Spleen (tissue), 11 donors: ENCODE data around the gene SLC8B1. TPM values are rescaled to one million over a fixed set of nuclear protein-coding genes. Genes with fewer than 3 reads are reported as not detected.

Source experiments
- DNase-seq: peaks from one replicate; pipeline ENCODE4 v3.0.0-alpha.2; 2020
- H3K27ac ChIP-seq, 8 donors: fragments of 200-600 bp; sonication (generic) in 7 of 8; 1 replicate in 4 of 8; 2 replicates in 4 of 8; pipeline versions ENCODE4 v1.5.0 to v1.8.0; 2016 to 2021; ENCODE audit warnings: inconsistent platforms in 4 of 8, mild to moderate bottlenecking in 4 of 8, moderate library complexity in 1 of 8
- H3K27me3 ChIP-seq, 7 donors: fragments of 200-600 bp; sonication (generic) in 6 of 7; replicated peaks in 1 of 7; 1 replicate in 4 of 7; 2 replicates in 3 of 7; pipeline versions ENCODE4 v1.5.0 to v1.8.0; 2016 to 2021; ENCODE audit warnings: inconsistent platforms in 3 of 7, mild to moderate bottlenecking in 1 of 7
- H3K36me3 ChIP-seq, 6 donors: fragments of 200-600 bp; sonication (generic) in 5 of 6; 1 replicate in 4 of 6; 2 replicates in 2 of 6; pipeline versions ENCODE4 v1.5.0 to v1.8.0; 2016 to 2021; ENCODE audit warnings: inconsistent platforms in 2 of 6
- H3K4me1 ChIP-seq, 6 donors: fragments of 200-600 bp; sonication (generic) in 5 of 6; 1 replicate in 3 of 6; 2 replicates in 3 of 6; pipeline versions ENCODE4 v1.5.0 to v1.8.0; 2016 to 2021; ENCODE audit warnings: inconsistent platforms in 3 of 6
- H3K4me3 ChIP-seq, 8 donors: fragments of 200-600 bp; sonication (generic) in 7 of 8; 1 replicate in 4 of 8; 2 replicates in 4 of 8; pipeline versions ENCODE4 v1.5.0 to v1.8.0; 2016 to 2021; ENCODE audit warnings: inconsistent platforms in 4 of 8, mild to moderate bottlenecking in 4 of 8, moderate library complexity in 2 of 8
- H3K9me3 ChIP-seq, 8 donors: fragments of 200-600 bp; sonication (generic) in 7 of 8; 1 replicate in 4 of 8; 2 replicates in 4 of 8; pipeline versions ENCODE4 v1.5.0 to v1.8.0; 2016 to 2021; ENCODE audit warnings: inconsistent platforms in 4 of 8
- POLR2A ChIP-seq, 3 donors: fragments of 450-650 bp; IDR thresholded peaks; one replicate each; pipeline ENCODE4 v1.5.1; 2017; ENCODE audit warnings: antibody characterized with exemption in 3 of 3, mild to moderate bottlenecking in 1 of 3
- POLR2AphosphoS5 ChIP-seq, 3 donors: sonication (generic); formaldehyde crosslinking; IDR thresholded peaks; one replicate each; pipeline ENCODE4 v1.5.1; 2017; ENCODE audit warnings: antibody characterized with exemption in 3 of 3
- WGBS, 5 donors: extraction: QIAGEN DNeasy Blood & Tissue Kit in 3 of 5; methylation state at CpG; one replicate each; pipeline versions ENCODE4 v1.1.5 to v1.1.7; 2013 to 2018; 5-methylcytosine and 5-hydroxymethylcytosine counted together
- intact Hi-C: fragments of 100-400 bp; cut with DNase I; formaldehyde crosslinking; loops from one replicate; pipeline ENCODE4 v1.15.0; 2023; ENCODE audit warnings: low total_unique reads
- polyA plus RNA-seq, 3 donors: library from polyadenylated mRNA; stranded (reverse); fragments of 200-250 nt; gene quantifications; one replicate each; pipeline ENCODE4 v1.2.1, GENCODE V29; 2013
- total RNA-seq, 7 donors: library from RNA; depleted of rRNA in 3 of 7; stranded (reverse); fragments of >200 nt in 3 of 7; fragmentation: NEBNext Ultra II Directional in 4 of 7; extraction: Animal tissue kit (Norgen Biotek cat#: 25700) in 4 of 7; gene quantifications; one replicate each; pipeline versions ENCODE4 v1.1.0 to v1.2.1, GENCODE V29; 2016 to 2021
- TF ChIP-seq, protein P1 (sequence below), 11 experiments: fragments of 200-600 bp in 7 of 11; fragments of 450-650 bp in 4 of 11; sonication (generic) in 4 of 11; IDR thresholded peaks in 8 of 11; conservative IDR thresholded peaks in 3 of 11; 1 replicate in 7 of 11; 2 replicates in 4 of 11; pipeline versions ENCODE4 v1.4.0 to v1.8.0; 2016 to 2021; ENCODE audit warnings: antibody characterized with exemption in 11 of 11, inconsistent platforms in 4 of 11, mild to moderate bottlenecking in 1 of 11
- donor health status: healthy with polysubstance abuse.
- donor health status: DM: no; HTN: no; CAD: no; lungs with moderate emphysema.
- donor health status: DM: no; HTN: no; CAD: no.
- donor health status: Bipolar disorder and iron deficiency.
- donor health status: healthy.
- donor health status: DM: no; HTN: no; CAD: no.
- donor health status: DM: yes; HTN: yes; CAD: no.

SLC8B1 gene
- total and polyA plus RNA-seq, 10 donors: 15.0 to 126 (median 71.1) TPM

DNA sequence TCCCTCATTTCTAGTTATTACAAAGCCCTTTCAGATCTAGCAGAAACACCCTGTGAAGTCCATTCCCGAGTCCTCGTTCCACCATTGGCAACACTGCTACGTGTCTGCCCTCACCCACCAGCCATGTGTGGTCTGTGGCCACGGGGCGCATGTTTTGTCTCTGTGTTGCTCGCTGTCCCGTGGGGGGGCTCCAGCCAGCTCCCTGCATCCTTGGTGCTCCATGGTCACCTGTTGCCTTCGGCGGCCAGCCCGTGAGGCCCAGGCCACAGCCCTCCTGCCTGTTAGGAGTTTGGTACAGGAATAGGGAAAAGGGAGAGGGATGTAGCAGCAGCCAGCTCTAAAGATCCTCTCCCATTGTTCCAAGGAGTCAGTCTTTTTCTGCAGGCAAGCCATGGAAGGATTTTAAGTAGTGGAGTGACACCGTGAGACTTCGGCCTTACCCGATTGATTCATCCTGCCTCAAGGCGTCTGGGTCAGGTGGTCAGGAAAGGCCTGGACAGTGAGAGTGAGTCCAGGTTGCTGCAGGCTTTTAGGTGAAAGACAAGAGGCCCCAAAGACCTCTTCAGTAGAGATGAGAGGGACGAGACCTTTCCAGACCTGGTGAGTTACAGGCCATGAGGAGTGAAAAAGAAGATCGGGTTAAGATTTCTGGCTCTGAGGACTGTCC lies 83.4 kb downstream of the SLC8B1 start:
- Histone ChIP-seq H3K4me3 (no peak overlapping the region), H3K27ac (no peak overlapping the region), H3K36me3 (peaks cover 0 to 77% (median 27%) of the 10 kb centered on the region in 6 donors), H3K4me1 (peaks cover 6 to 14% (median 9%) of the 10 kb centered on the region in 6 donors), H3K27me3 (no peaks in the 10 kb centered on the region), H3K9me3 (peaks cover 0 to 24% (median 19%) of the 10 kb centered on the region in 8 donors)
- intact Hi-C loops: no loop called here
- DNase-seq: no peak
- TF ChIP-seq POLR2AphosphoS5 (IDR thresholded peaks at IDR 0.05) (no peak), POLR2A (IDR thresholded peaks at IDR 0.05) (no peak)
- TF ChIP-seq, protein P1, sequence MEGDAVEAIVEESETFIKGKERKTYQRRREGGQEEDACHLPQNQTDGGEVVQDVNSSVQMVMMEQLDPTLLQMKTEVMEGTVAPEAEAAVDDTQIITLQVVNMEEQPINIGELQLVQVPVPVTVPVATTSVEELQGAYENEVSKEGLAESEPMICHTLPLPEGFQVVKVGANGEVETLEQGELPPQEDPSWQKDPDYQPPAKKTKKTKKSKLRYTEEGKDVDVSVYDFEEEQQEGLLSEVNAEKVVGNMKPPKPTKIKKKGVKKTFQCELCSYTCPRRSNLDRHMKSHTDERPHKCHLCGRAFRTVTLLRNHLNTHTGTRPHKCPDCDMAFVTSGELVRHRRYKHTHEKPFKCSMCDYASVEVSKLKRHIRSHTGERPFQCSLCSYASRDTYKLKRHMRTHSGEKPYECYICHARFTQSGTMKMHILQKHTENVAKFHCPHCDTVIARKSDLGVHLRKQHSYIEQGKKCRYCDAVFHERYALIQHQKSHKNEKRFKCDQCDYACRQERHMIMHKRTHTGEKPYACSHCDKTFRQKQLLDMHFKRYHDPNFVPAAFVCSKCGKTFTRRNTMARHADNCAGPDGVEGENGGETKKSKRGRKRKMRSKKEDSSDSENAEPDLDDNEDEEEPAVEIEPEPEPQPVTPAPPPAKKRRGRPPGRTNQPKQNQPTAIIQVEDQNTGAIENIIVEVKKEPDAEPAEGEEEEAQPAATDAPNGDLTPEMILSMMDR (IDR thresholded peaks at IDR 0.05 in 8 of 11, conservative IDR thresholded peaks at IDR 0.05 in 3 of 11): no peak
- WGBS, 5 donors: 94 to 97% (median 96%) methylated on average over 16 of the region's 16 CpGs

GRCh38 chr12:113250045-113250444 lies 84.9 kb downstream of the SLC8B1 start:
- no peaks in the 10 kb centered on the region for H3K27me3 ChIP-seq
- H3K36me3 ChIP-seq: peaks cover 0 to 86% (median 29%) of the 10 kb centered on the region in 6 donors
- H3K27ac ChIP-seq: no peak overlapping the region
- 86 to 97% (median 93%) methylated on average over 6 of the region's 6 CpGs for WGBS, 5 donors
- TF ChIP-seq POLR2AphosphoS5 (IDR thresholded peaks at IDR 0.05) (no peak), POLR2A (IDR thresholded peaks at IDR 0.05) (no peak)
- TF ChIP-seq, protein P1 (IDR thresholded peaks at IDR 0.05 in 8 of 11, conservative IDR thresholded peaks at IDR 0.05 in 3 of 11): no peak
- no peak overlapping the region for H3K4me3 ChIP-seq
- peaks cover 0 to 24% (median 19%) of the 10 kb centered on the region in 8 donors for H3K9me3 ChIP-seq
- peaks cover 10 to 26% (median 21%) of the 10 kb centered on the region in 6 donors for H3K4me1 ChIP-seq
- intact Hi-C loops: no loop called here
- DNase-seq: peak; percentile 41

DNA sequence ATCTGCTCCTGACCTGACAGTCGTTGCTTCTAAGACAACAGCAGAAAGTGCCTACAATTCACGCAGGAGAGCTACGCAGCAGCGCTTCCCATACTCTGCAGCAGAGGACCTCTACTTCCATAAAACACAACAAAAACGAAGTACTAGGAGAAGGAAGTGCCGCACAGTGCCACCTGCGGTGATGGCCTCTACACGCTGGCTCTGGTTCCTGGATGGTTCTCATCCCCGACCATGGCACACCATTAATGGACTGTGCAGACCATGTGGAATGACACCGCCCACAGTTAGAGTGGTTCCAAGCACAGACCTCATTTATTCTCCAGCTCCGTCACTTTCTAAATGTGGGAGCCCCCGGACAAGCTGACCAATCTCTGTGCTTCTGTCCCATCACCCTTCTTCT lies 85.4 kb downstream of the SLC8B1 start:
- Histone ChIP-seq H3K27ac (no peak overlapping the region), H3K4me3 (no peak overlapping the region), H3K9me3 (peaks cover 0 to 23% (median 19%) of the 10 kb centered on the region in 8 donors), H3K4me1 (peaks cover 15 to 31% (median 24%) of the 10 kb centered on the region in 6 donors), H3K27me3 (no peaks in the 10 kb centered on the region), H3K36me3 (peaks cover 0 to 82% (median 29%) of the 10 kb centered on the region in 6 donors)
- DNase-seq: peak; percentile 44
- no peak for TF ChIP-seq POLR2A (IDR thresholded peaks at IDR 0.05)
- TF ChIP-seq, protein P1 (IDR thresholded peaks at IDR 0.05 in 8 of 11, conservative IDR thresholded peaks at IDR 0.05 in 3 of 11): no peak
- 91 to 96% (median 94%) methylated on average over 12 of the region's 12 CpGs for WGBS, 5 donors
- intact Hi-C loops: no loop called here

GRCh38 chr12:113248842-113249435 lies 86.0 kb downstream of the SLC8B1 start:
- DNase-seq: peak; percentile 34
- TF ChIP-seq POLR2A (IDR thresholded peaks at IDR 0.05) (no peak), POLR2AphosphoS5 (IDR thresholded peaks at IDR 0.05) (no peak)
- TF ChIP-seq, protein P1 (IDR thresholded peaks at IDR 0.05 in 8 of 11, conservative IDR thresholded peaks at IDR 0.05 in 3 of 11): no peak
- peaks cover 0 to 84% (median 27%) of the 10 kb centered on the region in 6 donors for H3K36me3 ChIP-seq
- H3K27me3 ChIP-seq: no peaks in the 10 kb centered on the region
- H3K4me1 ChIP-seq: peaks cover 19 to 37% (median 30%) of the 10 kb centered on the region in 6 donors
- 93 to 96% (median 95%) methylated on average over 8 to 11 of the region's 11 CpGs for WGBS, 5 donors
- H3K4me3 ChIP-seq: no peak overlapping the region
- H3K9me3 ChIP-seq: peaks cover 0 to 20% (median 16%) of the 10 kb centered on the region in 8 donors
- intact Hi-C loops: no loop called here
- peak overlapping the region in 1 of 8 donors; percentile 77 for H3K27ac ChIP-seq
